Mucosa of descending colon (tissue), 3 donors: ENCODE results near the gene ADRM1. TPM values are rescaled to one million over a fixed set of nuclear protein-coding genes. Genes with fewer than 3 reads are reported as not detected.
A peak's percentile ranks its signal among the peaks of the same experiment; 100 is the strongest.

Experiments used
- ATAC-seq: fragments of 200-7000 bp; cut with Tn5 transposase; one replicate; pipeline ENCODE4 v1.9.1; 2020; ENCODE audit warnings: mild to moderate bottlenecking, moderate library complexity
- DNase-seq, 3 donors: peaks; one replicate each; pipeline ENCODE4 v3.0.0-alpha.2; 2020
- H3K36me3 ChIP-seq: fragments of 200-600 bp; one replicate; pipeline ENCODE4 v1.8.0; 2021; ENCODE audit warnings: low read depth, mild to moderate bottlenecking
- H3K4me1 ChIP-seq: fragments of 200-600 bp; one replicate; pipeline ENCODE4 v1.8.0; 2021; ENCODE audit warnings: low read depth, mild to moderate bottlenecking
- H3K4me3 ChIP-seq: fragments of 200-600 bp; one replicate; pipeline ENCODE4 v1.8.0; 2021; ENCODE audit warnings: mild to moderate bottlenecking
- H3K9me3 ChIP-seq: fragments of 200-600 bp; one replicate; pipeline ENCODE4 v1.8.0; 2021; ENCODE audit warnings: mild to moderate bottlenecking
- intact Hi-C, 2 donors: fragments of 100-400 bp; cut with DNase I in 1 of 2; cut with micrococcal nuclease in 1 of 2; formaldehyde crosslinking; loops; one replicate each; pipeline versions ENCODE4 v1.11.0 to v1.11.1; 2022; cut with DNase I, micrococcal nuclease
- long read RNA-seq, 2 donors: library from polyadenylated mRNA; unstranded; transcript quantifications; one replicate each; pipeline ENCODE4 v2.0.0, GENCODE V29; 2019 to 2021
- total RNA-seq, 3 donors: library from RNA; stranded (reverse); fragmentation: NEBNext Ultra II Directional in 2 of 3; extraction: Animal tissue kit (Norgen Biotek cat#: 25700) in 2 of 3; gene quantifications; one replicate each; pipeline versions ENCODE4 v1.2.1 to v1.2.4, GENCODE V29; 2021 to 2023
- TF ChIP-seq, protein P1 (sequence below): fragments of 200-600 bp; IDR thresholded peaks from one replicate; pipeline ENCODE4 v1.8.0; 2022; ENCODE audit warnings: antibody characterized with exemption, mild to moderate bottlenecking
- donor health status: DM: no; HTN: no; CAD: no; lungs with moderate emphysema.
- donor health status: DM: no; HTN: no; CAD: no.
- donor health status: DM: no; HTN: yes; CAD: no.

The ADRM1 gene, protein sequence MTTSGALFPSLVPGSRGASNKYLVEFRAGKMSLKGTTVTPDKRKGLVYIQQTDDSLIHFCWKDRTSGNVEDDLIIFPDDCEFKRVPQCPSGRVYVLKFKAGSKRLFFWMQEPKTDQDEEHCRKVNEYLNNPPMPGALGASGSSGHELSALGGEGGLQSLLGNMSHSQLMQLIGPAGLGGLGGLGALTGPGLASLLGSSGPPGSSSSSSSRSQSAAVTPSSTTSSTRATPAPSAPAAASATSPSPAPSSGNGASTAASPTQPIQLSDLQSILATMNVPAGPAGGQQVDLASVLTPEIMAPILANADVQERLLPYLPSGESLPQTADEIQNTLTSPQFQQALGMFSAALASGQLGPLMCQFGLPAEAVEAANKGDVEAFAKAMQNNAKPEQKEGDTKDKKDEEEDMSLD
- total RNA-seq = 10 to 100 TPM; 54.4 to 85.8 (median 77.6) TPM
- long read RNA-seq, donor 1, transcript ADRM1-201 (10 exons, 1,478 nt) = major isoform, 170 of 227 reads
- long read RNA-seq, donor 1, transcript ADRM1-205 (9 exons, 1,361 nt) = minor isoform, 9 of 227 reads
- long read RNA-seq, donor 1, partial matches to known transcripts = 21 of 227 reads
- long read RNA-seq, donor 1, other reads (novel, unspliced or antisense) = 27 of 227 reads
- long read RNA-seq, donor 2, transcript ADRM1-201 (10 exons, 1,478 nt) = major isoform, 142 of 195 reads
- long read RNA-seq, donor 2, transcript ADRM1-205 (9 exons, 1,361 nt) = minor isoform, 5 of 195 reads
- long read RNA-seq, donor 2, partial matches to known transcripts = 27 of 195 reads
- long read RNA-seq, donor 2, other reads (novel, unspliced or antisense) = 21 of 195 reads

DNA sequence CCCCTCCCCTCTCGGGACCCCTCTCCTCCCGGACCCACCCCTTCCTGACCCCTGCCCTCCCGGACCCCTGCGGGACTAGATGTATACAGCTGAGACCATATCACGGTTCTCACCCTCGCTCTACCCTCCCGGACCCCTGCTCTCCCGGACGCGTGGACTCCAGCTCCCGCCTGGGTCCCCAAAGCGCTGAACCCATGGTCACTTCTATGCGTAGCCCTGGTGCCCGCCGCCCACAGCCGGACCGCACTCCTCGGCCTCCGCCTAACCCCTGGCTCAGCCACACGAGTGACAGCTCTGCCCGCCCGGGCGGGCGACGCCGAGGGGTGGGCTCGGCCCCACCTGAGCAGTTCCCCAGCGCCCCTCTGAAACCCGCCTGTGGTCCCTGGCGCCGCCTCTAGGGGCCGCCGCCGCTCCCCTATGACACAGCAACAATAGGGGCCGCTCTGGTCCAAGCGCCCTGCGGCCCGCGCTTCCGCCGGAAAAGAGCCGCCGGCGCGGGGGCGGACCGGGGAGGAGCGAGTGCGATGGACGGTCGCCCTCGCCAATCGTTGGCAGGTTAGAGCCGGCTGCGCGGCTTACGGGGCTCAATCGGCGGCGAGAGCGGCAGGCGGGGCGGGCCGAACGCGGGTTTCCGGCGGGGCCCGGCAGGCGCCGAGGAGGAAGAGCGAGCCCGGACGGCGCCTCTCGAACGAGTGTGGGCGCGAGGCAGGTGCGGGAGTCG lies at the start of gene ADRM1:
TSS of gene ADRM1 (plus strand) at position 657 of the 721 bp plus-strand sequence. CDS start 572 bp downstream, outside the sequence.
- Histone ChIP-seq H3K36me3 (peaks cover 14% of the 10 kb centered on the region), H3K4me3 (peak within 1 kb of the TSS; percentile 94), H3K9me3 (no peaks in the 10 kb centered on the region), H3K4me1 (peaks cover 18% of the 10 kb centered on the region)
- TF ChIP-seq, protein P1, sequence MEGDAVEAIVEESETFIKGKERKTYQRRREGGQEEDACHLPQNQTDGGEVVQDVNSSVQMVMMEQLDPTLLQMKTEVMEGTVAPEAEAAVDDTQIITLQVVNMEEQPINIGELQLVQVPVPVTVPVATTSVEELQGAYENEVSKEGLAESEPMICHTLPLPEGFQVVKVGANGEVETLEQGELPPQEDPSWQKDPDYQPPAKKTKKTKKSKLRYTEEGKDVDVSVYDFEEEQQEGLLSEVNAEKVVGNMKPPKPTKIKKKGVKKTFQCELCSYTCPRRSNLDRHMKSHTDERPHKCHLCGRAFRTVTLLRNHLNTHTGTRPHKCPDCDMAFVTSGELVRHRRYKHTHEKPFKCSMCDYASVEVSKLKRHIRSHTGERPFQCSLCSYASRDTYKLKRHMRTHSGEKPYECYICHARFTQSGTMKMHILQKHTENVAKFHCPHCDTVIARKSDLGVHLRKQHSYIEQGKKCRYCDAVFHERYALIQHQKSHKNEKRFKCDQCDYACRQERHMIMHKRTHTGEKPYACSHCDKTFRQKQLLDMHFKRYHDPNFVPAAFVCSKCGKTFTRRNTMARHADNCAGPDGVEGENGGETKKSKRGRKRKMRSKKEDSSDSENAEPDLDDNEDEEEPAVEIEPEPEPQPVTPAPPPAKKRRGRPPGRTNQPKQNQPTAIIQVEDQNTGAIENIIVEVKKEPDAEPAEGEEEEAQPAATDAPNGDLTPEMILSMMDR = peak; percentile 94
- ATAC-seq (peak; percentile 91), DNase-seq (peak; percentile 95 to 98 (median 97))
- intact Hi-C loops = loop anchor here (5.0 kb wide), 1 partner anchor 85 kb away; the partner anchor contains the start of gene RPS21 (in 2 of the 2)

DNA sequence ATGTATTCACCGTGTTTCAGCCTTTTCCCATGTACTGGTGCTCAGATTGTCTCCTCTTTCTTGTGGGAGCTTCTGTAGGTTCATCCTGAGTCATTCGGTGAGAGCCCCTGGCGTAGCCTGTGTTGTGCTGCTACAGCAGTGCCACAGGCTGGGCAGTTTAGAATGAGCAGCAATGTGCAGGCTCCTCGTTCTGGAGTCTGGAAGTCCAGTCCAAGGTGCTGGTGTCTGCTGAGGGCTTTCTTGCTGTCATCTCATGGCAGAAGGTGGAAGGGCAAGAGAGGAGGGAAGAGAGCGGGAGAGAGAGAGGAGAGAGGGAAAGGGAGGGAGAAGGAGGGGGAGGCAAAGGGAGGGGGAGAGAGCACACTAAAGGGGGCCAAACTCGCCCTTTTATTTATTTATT lies 49.4 kb upstream of the ADRM1 start:
- Histone ChIP-seq H3K4me3 (no peak overlapping the region), H3K4me1 (peaks cover 3% of the 10 kb centered on the region), H3K9me3 (no peaks in the 10 kb centered on the region), H3K36me3 (no peaks in the 10 kb centered on the region)
- ATAC-seq (peak; percentile 19), DNase-seq (no peak)
- TF ChIP-seq, protein P1 = no peak
- intact Hi-C loops = no loop called here

DNA sequence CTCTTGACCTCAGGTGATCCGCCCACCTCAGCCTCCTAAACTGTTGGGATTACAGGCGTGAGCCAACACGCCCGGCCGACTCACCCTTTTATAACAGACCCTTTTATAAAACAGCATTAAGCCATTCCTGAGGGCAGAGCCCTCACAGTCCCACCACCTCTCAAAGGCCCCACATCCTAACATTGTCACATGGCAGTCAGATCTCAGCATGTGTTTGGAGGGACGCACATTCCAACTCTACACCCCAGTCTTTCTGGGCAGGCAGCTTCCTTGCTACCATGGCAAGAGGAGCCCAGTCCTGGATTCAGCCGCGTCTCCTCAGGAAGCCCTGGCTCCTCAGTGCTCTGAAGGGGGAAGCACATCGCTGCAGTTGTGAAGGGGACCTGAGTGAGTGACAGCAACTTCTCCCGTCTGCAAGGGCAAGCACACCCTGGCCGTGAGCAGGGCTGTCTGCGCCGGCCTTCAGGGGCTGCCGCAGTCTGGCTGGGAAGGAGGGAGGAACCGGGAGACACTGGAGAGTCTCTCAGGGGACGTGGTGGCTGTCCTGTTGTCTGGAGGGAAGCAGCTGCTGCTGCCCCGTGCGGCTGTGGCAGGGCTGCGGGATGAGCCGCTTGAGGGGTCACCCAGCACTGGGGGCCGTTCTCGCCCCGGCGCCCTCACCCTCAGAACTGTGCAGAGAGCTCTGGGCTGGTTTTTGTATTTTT lies 48.6 kb upstream of the ADRM1 start:
- TF ChIP-seq, protein P1 = no peak
- no peak for DNase-seq
- H3K4me3 ChIP-seq = no peak overlapping the region
- H3K36me3 ChIP-seq = no peaks in the 10 kb centered on the region
- H3K4me1 ChIP-seq = peaks cover 1% of the 10 kb centered on the region
- no peak for ATAC-seq
- H3K9me3 ChIP-seq = no peaks in the 10 kb centered on the region
- intact Hi-C loops = no loop called here

DNA sequence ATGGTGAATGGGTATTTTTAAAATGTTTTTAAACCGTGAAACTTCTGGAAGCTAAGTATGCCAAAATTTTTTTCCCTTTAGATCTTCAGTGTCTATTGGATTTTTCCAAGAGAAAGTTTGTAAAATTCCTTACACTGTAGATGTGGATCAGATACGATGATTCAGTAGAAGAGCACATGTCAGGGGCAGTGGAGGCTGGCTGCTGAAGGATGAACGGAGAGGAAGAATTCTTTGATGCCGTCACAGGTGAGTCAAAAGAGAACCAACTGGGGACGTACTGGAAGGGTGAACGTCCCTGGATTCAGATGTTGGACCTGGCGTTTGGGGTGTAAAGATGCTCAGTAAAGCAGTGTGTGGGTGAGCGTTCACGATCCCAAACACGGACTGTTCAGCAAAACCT lies 46.8 kb upstream of the ADRM1 start:
- Histone ChIP-seq H3K9me3 (no peaks in the 10 kb centered on the region), H3K36me3 (no peaks in the 10 kb centered on the region), H3K4me1 (no peaks in the 10 kb centered on the region), H3K4me3 (no peak overlapping the region)
- intact Hi-C loops = no loop called here
- TF ChIP-seq, protein P1 = no peak
- ATAC-seq = no peak
- no peak for DNase-seq
